NCI-H524 treated with DMSO at 0.1 percent for 48 hours (cell line): Measurements from ENCODE around the gene C8G.

ENCODE experiments used
- DNase-seq: peaks from one replicate; lab custom pipeline; 2025; lab: John Stamatoyannopoulos, UW

Gene C8G

GRCh38 chr9:136944519-136945332 is at the start of gene C8G, which contains the start of gene FBXW5:
Gene C8G (plus strand): TSS chr9:136945243. CDS start chr9:136945321, 78 bp downstream.
Gene FBXW5 (minus strand): TSS chr9:136944738. CDS start chr9:136944083, 655 bp downstream.
- DNase-seq, result no peak

- DNase-seq, result no peak
Measured at GRCh38 chr9:136896027-136896426, 49.0 kb upstream of the C8G start.

GRCh38 chr9:136898483-136899100 is 46.5 kb upstream of the C8G start:
- no peak for DNase-seq

- no peak for DNase-seq
Measured at GRCh38 chr9:136899196-136899595, 45.8 kb upstream of the C8G start.

- DNase-seq, result no peak
Measured at GRCh38 chr9:136900556-136900955, 44.5 kb upstream of the C8G start.

GRCh38 chr9:136900988-136901515 is 44.0 kb upstream of the C8G start:
- DNase-seq, result no peak

GRCh38 chr9:136901516-136902258 is 43.4 kb upstream of the C8G start:
- DNase-seq, result no peak

- DNase-seq, result no peak
Measured at GRCh38 chr9:136902259-136902821, 42.7 kb upstream of the C8G start.

GRCh38 chr9:136903041-136903554 is 41.9 kb upstream of the C8G start:
- no peak for DNase-seq

- DNase-seq, result no peak
Measured at GRCh38 chr9:136906266-136906665, 38.8 kb upstream of the C8G start.

GRCh38 chr9:136907011-136907914 is 37.8 kb upstream of the C8G start:
- no peak for DNase-seq

- DNase-seq, result no peak
Measured at GRCh38 chr9:136910197-136910900, 34.7 kb upstream of the C8G start.

GRCh38 chr9:136910901-136911245 is 34.2 kb upstream of the C8G start:
- DNase-seq, result no peak

- no peak for DNase-seq
Measured at GRCh38 chr9:136913701-136914438, 31.2 kb upstream of the C8G start.

- DNase-seq, result no peak
Measured at GRCh38 chr9:136915632-136916329, 29.3 kb upstream of the C8G start.

- no peak for DNase-seq
Measured at GRCh38 chr9:136916330-136917184, 28.5 kb upstream of the C8G start.

GRCh38 chr9:136917902-136918301 is 27.1 kb upstream of the C8G start:
- no peak for DNase-seq

- DNase-seq, result no peak
Measured at GRCh38 chr9:136920069-136920468, 25.0 kb upstream of the C8G start.
